GM23338 (cell line): ENCODE measurements around the gene FAM83C. TPM values are rescaled to one million over a fixed set of nuclear protein-coding genes. Genes with fewer than 3 reads are reported as not detected.

Experiments
- ATAC-seq: fragments of 200-7000 bp; cut with Tn5 transposase; 3 replicates; pipeline ENCODE4 v1.9.1; 2020
- DNase-seq: peaks from one replicate; pipeline ENCODE4 v3.0.0-alpha.2; 2015; ENCODE audit warnings: low spot score
- H2AFZ ChIP-seq: fragments of 200-600 bp; sonication (generic); 2 replicates; pipeline ENCODE4 v1.8.0; 2016; ENCODE audit warnings: antibody characterized with exemption, mild to moderate bottlenecking, moderate library complexity
- H3F3A ChIP-seq: fragments of 200-600 bp; sonication (generic); replicated peaks from 2 replicates; pipeline ENCODE4 v1.8.0; 2017; ENCODE audit warnings: antibody characterized with exemption, mixed run types, low read depth
- H3K27ac ChIP-seq: fragments of 200-600 bp; sonication (generic); 2 replicates; pipeline ENCODE4 v1.6.1; 2016; ENCODE audit warnings: low read depth
- H3K27me3 ChIP-seq: fragments of 200-600 bp; sonication (generic); 2 replicates; pipeline ENCODE4 v1.8.0; 2016; ENCODE audit warnings: mild to moderate bottlenecking, mixed run types, moderate library complexity; ENCODE audit not compliant: insufficient read depth
- H3K36me3 ChIP-seq: fragments of 200-600 bp; sonication (generic); 2 replicates; pipeline ENCODE4 v1.8.0; 2016; ENCODE audit warnings: mild to moderate bottlenecking; ENCODE audit not compliant: insufficient read depth
- H3K4me1 ChIP-seq: fragments of 200-600 bp; sonication (generic); 2 replicates; pipeline ENCODE4 v1.8.0; 2016; ENCODE audit warnings: mild to moderate bottlenecking, moderate library complexity; ENCODE audit not compliant: insufficient read depth
- H3K4me2 ChIP-seq: fragments of 200-600 bp; sonication (generic); 2 replicates; pipeline ENCODE4 v1.7.1; 2017; ENCODE audit warnings: mixed run types
- H3K4me3 ChIP-seq: fragments of 200-600 bp; sonication (generic); 2 replicates; pipeline ENCODE4 v1.6.1; 2016; ENCODE audit warnings: mixed run types
- H3K79me2 ChIP-seq: fragments of 200-600 bp; sonication (generic); replicated peaks from 2 replicates; pipeline ENCODE4 v1.8.0; 2017; ENCODE audit warnings: mild to moderate bottlenecking; ENCODE audit not compliant: insufficient read depth
- H3K9me2 ChIP-seq: fragments of 200-600 bp; sonication (generic); 2 replicates; pipeline ENCODE4 v1.8.0; 2017; ENCODE audit not compliant: insufficient read depth
- H4K20me1 ChIP-seq: fragments of 200-600 bp; sonication (generic); replicated peaks from 2 replicates; pipeline ENCODE4 v1.8.0; 2017; ENCODE audit warnings: mild to moderate bottlenecking; ENCODE audit not compliant: insufficient read depth
- H3K27ac Mint-ChIP-seq: 2 replicates; pipeline ENCODE4 v1.8.0; 2020; ENCODE audit warnings: inconsistent platforms, mild to moderate bottlenecking, moderate library complexity, mixed read lengths
- H3K27me3 Mint-ChIP-seq: 3 replicates; pipeline ENCODE4 v1.8.0; 2022; ENCODE audit warnings: low read depth, mild to moderate bottlenecking, moderate library complexity, mixed read lengths, inconsistent platforms; ENCODE audit not compliant: insufficient read depth, poor library complexity
- H3K36me3 Mint-ChIP-seq: 3 replicates; pipeline ENCODE4 v1.8.0; 2021; ENCODE audit warnings: low read depth, mild to moderate bottlenecking, inconsistent platforms, moderate library complexity, mixed read lengths
- H3K4me1 Mint-ChIP-seq: 3 replicates; pipeline ENCODE4 v1.8.0; 2020; ENCODE audit warnings: mild to moderate bottlenecking, inconsistent platforms, mixed read lengths
- H3K4me3 Mint-ChIP-seq: 3 replicates; pipeline ENCODE4 v1.8.0; 2021; ENCODE audit warnings: moderate library complexity, mild to moderate bottlenecking, inconsistent platforms, mixed read lengths
- H3K9me3 Mint-ChIP-seq: 3 replicates; pipeline ENCODE4 v1.8.0; 2020; ENCODE audit warnings: moderate library complexity, mild to moderate bottlenecking, inconsistent platforms, mixed read lengths
- CREB1 ChIP-seq: fragments of 250-450 bp; sonication (Bioruptor Pico); IDR thresholded peaks from 2 replicates; pipeline ENCODE4 v1.5.0; 2020; ENCODE audit warnings: low read depth, mild to moderate bottlenecking, moderate library complexity
- EZH2 ChIP-seq: fragments of 200-600 bp; sonication (generic); IDR thresholded peaks from one replicate; pipeline ENCODE4 v1.8.0; 2017; ENCODE audit warnings: antibody characterized with exemption, mild to moderate bottlenecking, low read depth; ENCODE audit not compliant: unreplicated experiment
- EZH2phosphoT487 ChIP-seq: fragments of 200-600 bp; sonication (generic); IDR thresholded peaks from one replicate; pipeline ENCODE4 v1.8.1; 2018; ENCODE audit warnings: antibody characterized with exemption; ENCODE audit not compliant: unreplicated experiment
- JUNB ChIP-seq: IDR thresholded peaks from one replicate; pipeline ENCODE4 v1.6.1; 2016; ENCODE audit warnings: antibody characterized with exemption; ENCODE audit not compliant: unreplicated experiment
- POLR2AphosphoS5 ChIP-seq: IDR thresholded peaks from 2 replicates; pipeline ENCODE4 v1.6.1; 2016; ENCODE audit warnings: antibody characterized with exemption, low read depth
- ZNF114 ChIP-seq: fragments of 250-450 bp; sonication (Bioruptor Pico); IDR thresholded peaks from 2 replicates; pipeline ENCODE4 v1.5.0; 2020; ENCODE audit warnings: mild to moderate bottlenecking, moderate library complexity
- ZNF331 ChIP-seq: fragments of 250-450 bp; sonication (Bioruptor Pico); IDR thresholded peaks from 2 replicates; pipeline ENCODE4 v1.5.0; 2020; ENCODE audit warnings: low read depth, mild to moderate bottlenecking, moderate library complexity
- polyA plus RNA-seq: library from polyadenylated mRNA; unstranded; fragments of >200 nt; fragmentation: Nextera tagmentation; extraction: Ambion mirVana; gene quantifications from 2 replicates; pipeline ENCODE4 v1.2.1, GENCODE V29; 2016
- total RNA-seq: library from RNA; depleted of rRNA; stranded (reverse); fragments of >200 nt; shearing (Covaris generic); gene quantifications from 2 replicates; pipeline ENCODE4 v1.2.3, GENCODE V29; 2014
- TF ChIP-seq, protein P1 (sequence below), 2 experiments: fragments of 200-600 bp in 1 of 2; sonication (generic) in 1 of 2; conservative IDR thresholded peaks; 2 replicates each; pipeline versions ENCODE4 v1.5.1 to v1.6.1; 2016 to 2017; ENCODE audit warnings: antibody characterized with exemption in 2 of 2, low read depth in 2 of 2, mild to moderate bottlenecking in 2 of 2, moderate library complexity in 1 of 2
- TF ChIP-seq, protein P2 (sequence below): fragments of 250-450 bp; sonication (Bioruptor Pico); IDR thresholded peaks from 2 replicates; pipeline ENCODE4 v1.5.0; 2020; ENCODE audit warnings: mild to moderate bottlenecking, moderate library complexity
- TF ChIP-seq, protein P3 (sequence below): IDR thresholded peaks from 2 replicates; pipeline ENCODE4 v1.6.1; 2016; ENCODE audit warnings: antibody characterized with exemption
- TF ChIP-seq, protein P4 (sequence below): IDR thresholded peaks from one replicate; pipeline ENCODE4 v1.6.1; 2018; ENCODE audit warnings: antibody characterized with exemption; ENCODE audit not compliant: unreplicated experiment

Gene FAM83C
- total and polyA plus RNA-seq, 2 experiments from 2014 or later: 0.10 TPM; not detected in 1

DNA sequence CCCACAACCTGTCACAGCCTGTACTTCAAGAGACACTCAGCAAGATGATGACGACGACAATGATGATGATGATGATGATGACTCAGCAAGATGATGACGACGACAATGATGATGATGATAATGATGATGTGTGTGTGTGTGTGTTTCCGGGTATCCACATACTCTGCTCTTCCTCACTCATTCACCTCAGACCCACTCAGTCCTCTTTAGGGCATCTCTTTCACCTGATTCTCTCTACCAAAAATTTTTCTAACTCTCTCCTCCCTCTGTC, 6.5 kb downstream of the FAM83C start:
- H3K9me3 Mint-ChIP-seq: no peaks in the 10 kb centered on the region; the same call in 2 of the 3 replicates
- H3K27me3 ChIP-seq: no peaks in the 10 kb centered on the region
- peak overlapping the region; percentile 91 for H3K4me3 Mint-ChIP-seq
- H3K36me3 ChIP-seq: peaks cover 14% of the 10 kb centered on the region
- no peaks in the 10 kb centered on the region for H3K9me2 ChIP-seq
- ATAC-seq (no peak), DNase-seq (no peak)
- peaks cover 21% of the 10 kb centered on the region; the same call in 1 of the 2 replicates for H4K20me1 ChIP-seq
- H3K4me1 ChIP-seq: peaks cover 6% of the 10 kb centered on the region; the same call in 1 of the 2 replicates
- H3K36me3 Mint-ChIP-seq: peaks cover 32% of the 10 kb centered on the region
- H2AFZ ChIP-seq: no peak overlapping the region
- peaks cover 14% of the 10 kb centered on the region for H3K27me3 Mint-ChIP-seq
- H3F3A ChIP-seq: peaks cover 15% of the 10 kb centered on the region
- no peak overlapping the region; the same call in 1 of the 2 replicates for H3K4me3 ChIP-seq
- peak overlapping the region; percentile 87; the same call in 1 of the 2 replicates for H3K4me2 ChIP-seq
- no peak overlapping the region for H3K27ac ChIP-seq
- no peak for TF ChIP-seq JUNB
- TF ChIP-seq CREB1 (CRISPR knock-in tag): no peak
- TF ChIP-seq, protein P1, sequence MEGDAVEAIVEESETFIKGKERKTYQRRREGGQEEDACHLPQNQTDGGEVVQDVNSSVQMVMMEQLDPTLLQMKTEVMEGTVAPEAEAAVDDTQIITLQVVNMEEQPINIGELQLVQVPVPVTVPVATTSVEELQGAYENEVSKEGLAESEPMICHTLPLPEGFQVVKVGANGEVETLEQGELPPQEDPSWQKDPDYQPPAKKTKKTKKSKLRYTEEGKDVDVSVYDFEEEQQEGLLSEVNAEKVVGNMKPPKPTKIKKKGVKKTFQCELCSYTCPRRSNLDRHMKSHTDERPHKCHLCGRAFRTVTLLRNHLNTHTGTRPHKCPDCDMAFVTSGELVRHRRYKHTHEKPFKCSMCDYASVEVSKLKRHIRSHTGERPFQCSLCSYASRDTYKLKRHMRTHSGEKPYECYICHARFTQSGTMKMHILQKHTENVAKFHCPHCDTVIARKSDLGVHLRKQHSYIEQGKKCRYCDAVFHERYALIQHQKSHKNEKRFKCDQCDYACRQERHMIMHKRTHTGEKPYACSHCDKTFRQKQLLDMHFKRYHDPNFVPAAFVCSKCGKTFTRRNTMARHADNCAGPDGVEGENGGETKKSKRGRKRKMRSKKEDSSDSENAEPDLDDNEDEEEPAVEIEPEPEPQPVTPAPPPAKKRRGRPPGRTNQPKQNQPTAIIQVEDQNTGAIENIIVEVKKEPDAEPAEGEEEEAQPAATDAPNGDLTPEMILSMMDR (conservative IDR thresholded peaks at IDR 0.05; ENCODE audit: low read depth in 2 of 2): no peak
- TF ChIP-seq, protein P2, sequence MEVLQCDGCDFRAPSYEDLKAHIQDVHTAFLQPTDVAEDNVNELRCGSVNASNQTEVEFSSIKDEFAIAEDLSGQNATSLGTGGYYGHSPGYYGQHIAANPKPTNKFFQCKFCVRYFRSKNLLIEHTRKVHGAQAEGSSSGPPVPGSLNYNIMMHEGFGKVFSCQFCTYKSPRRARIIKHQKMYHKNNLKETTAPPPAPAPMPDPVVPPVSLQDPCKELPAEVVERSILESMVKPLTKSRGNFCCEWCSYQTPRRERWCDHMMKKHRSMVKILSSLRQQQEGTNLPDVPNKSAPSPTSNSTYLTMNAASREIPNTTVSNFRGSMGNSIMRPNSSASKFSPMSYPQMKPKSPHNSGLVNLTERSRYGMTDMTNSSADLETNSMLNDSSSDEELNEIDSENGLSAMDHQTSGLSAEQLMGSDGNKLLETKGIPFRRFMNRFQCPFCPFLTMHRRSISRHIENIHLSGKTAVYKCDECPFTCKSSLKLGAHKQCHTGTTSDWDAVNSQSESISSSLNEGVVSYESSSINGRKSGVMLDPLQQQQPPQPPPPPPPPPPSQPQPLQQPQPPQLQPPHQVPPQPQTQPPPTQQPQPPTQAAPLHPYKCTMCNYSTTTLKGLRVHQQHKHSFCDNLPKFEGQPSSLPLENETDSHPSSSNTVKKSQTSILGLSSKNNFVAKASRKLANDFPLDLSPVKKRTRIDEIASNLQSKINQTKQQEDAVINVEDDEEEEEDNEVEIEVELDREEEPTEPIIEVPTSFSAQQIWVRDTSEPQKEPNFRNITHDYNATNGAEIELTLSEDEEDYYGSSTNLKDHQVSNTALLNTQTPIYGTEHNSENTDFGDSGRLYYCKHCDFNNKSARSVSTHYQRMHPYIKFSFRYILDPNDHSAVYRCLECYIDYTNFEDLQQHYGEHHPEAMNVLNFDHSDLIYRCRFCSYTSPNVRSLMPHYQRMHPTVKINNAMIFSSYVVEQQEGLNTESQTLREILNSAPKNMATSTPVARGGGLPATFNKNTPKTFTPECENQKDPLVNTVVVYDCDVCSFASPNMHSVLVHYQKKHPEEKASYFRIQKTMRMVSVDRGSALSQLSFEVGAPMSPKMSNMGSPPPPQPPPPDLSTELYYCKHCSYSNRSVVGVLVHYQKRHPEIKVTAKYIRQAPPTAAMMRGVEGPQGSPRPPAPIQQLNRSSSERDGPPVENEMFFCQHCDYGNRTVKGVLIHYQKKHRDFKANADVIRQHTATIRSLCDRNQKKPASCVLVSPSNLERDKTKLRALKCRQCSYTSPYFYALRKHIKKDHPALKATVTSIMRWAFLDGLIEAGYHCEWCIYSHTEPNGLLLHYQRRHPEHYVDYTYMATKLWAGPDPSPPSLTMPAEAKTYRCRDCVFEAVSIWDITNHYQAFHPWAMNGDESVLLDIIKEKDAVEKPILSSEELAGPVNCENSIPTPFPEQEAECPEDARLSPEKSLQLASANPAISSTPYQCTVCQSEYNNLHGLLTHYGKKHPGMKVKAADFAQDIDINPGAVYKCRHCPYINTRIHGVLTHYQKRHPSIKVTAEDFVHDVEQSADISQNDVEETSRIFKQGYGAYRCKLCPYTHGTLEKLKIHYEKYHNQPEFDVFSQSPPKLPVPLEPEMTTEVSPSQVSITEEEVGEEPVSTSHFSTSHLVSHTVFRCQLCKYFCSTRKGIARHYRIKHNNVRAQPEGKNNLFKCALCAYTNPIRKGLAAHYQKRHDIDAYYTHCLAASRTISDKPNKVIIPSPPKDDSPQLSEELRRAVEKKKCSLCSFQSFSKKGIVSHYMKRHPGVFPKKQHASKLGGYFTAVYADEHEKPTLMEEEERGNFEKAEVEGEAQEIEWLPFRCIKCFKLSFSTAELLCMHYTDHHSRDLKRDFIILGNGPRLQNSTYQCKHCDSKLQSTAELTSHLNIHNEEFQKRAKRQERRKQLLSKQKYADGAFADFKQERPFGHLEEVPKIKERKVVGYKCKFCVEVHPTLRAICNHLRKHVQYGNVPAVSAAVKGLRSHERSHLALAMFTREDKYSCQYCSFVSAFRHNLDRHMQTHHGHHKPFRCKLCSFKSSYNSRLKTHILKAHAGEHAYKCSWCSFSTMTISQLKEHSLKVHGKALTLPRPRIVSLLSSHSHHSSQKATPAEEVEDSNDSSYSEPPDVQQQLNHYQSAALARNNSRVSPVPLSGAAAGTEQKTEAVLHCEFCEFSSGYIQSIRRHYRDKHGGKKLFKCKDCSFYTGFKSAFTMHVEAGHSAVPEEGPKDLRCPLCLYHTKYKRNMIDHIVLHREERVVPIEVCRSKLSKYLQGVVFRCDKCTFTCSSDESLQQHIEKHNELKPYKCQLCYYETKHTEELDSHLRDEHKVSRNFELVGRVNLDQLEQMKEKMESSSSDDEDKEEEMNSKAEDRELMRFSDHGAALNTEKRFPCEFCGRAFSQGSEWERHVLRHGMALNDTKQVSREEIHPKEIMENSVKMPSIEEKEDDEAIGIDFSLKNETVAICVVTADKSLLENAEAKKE (CRISPR knock-in tag): no peak
- no peak for TF ChIP-seq EZH2phosphoT487
- TF ChIP-seq POLR2AphosphoS5: no peak
- TF ChIP-seq, protein P3, sequence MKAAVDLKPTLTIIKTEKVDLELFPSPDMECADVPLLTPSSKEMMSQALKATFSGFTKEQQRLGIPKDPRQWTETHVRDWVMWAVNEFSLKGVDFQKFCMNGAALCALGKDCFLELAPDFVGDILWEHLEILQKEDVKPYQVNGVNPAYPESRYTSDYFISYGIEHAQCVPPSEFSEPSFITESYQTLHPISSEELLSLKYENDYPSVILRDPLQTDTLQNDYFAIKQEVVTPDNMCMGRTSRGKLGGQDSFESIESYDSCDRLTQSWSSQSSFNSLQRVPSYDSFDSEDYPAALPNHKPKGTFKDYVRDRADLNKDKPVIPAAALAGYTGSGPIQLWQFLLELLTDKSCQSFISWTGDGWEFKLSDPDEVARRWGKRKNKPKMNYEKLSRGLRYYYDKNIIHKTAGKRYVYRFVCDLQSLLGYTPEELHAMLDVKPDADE: no peak
- no peak for TF ChIP-seq ZNF114 (CRISPR knock-in tag)
- TF ChIP-seq EZH2: no peak
- TF ChIP-seq ZNF331 (CRISPR knock-in tag): no peak
- TF ChIP-seq, protein P4, sequence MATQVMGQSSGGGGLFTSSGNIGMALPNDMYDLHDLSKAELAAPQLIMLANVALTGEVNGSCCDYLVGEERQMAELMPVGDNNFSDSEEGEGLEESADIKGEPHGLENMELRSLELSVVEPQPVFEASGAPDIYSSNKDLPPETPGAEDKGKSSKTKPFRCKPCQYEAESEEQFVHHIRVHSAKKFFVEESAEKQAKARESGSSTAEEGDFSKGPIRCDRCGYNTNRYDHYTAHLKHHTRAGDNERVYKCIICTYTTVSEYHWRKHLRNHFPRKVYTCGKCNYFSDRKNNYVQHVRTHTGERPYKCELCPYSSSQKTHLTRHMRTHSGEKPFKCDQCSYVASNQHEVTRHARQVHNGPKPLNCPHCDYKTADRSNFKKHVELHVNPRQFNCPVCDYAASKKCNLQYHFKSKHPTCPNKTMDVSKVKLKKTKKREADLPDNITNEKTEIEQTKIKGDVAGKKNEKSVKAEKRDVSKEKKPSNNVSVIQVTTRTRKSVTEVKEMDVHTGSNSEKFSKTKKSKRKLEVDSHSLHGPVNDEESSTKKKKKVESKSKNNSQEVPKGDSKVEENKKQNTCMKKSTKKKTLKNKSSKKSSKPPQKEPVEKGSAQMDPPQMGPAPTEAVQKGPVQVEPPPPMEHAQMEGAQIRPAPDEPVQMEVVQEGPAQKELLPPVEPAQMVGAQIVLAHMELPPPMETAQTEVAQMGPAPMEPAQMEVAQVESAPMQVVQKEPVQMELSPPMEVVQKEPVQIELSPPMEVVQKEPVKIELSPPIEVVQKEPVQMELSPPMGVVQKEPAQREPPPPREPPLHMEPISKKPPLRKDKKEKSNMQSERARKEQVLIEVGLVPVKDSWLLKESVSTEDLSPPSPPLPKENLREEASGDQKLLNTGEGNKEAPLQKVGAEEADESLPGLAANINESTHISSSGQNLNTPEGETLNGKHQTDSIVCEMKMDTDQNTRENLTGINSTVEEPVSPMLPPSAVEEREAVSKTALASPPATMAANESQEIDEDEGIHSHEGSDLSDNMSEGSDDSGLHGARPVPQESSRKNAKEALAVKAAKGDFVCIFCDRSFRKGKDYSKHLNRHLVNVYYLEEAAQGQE: no peak
- peaks cover 15% of the 10 kb centered on the region for H3K4me1 Mint-ChIP-seq
- H3K79me2 ChIP-seq: peaks cover 34% of the 10 kb centered on the region
- H3K27ac Mint-ChIP-seq: no peak overlapping the region
